ENCODE data around the gene CES4A.

CES4A gene

DNA sequence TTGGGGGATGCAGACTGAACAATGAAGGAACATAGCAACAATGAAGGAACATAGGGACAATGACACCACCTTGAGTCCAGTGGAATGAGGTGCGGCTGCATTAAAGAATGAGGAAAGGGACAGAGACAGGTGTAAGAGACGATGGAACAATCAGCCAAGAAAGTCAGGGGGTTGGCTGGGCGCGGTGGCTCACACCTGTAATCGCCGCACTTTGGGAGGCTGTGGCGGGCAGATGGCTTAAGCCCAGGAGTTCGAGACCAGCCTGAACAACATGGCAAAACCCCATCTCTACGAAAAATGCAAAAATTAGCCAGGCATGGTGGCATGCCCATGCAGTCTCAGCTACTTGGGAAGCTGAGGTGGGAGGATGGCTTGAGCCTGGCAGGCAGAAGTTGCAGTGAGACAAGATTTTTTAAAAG is 26.9 kb downstream of the CES4A start:
- FAIRE-seq (no peak), DNase-seq (ENCODE audit: extremely low spot score, insufficient read length, low read depth) (no peak)

DNA sequence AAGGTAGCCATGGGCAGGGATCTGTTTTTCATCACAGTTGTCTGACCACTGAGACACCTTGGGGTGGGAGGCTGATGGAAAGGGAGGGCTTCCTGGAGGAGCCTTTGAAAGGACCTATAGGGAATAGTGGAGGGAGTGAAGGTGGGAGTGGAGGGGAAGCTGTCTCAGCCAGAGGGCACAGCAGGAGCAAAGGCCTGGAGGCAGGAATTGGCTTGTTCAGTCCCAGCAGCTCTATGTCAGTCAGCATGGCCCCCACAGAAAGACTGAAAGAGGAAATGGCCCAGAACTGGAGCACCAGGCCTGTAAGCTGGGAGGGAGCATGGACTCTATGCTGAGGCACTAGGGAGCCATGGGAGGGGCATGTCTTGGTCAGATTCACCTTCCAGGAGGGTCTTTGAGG is 27.8 kb downstream of the CES4A start:
- no peak for FAIRE-seq
- no peak for DNase-seq (ENCODE audit: extremely low spot score, insufficient read length, low read depth)

DNA sequence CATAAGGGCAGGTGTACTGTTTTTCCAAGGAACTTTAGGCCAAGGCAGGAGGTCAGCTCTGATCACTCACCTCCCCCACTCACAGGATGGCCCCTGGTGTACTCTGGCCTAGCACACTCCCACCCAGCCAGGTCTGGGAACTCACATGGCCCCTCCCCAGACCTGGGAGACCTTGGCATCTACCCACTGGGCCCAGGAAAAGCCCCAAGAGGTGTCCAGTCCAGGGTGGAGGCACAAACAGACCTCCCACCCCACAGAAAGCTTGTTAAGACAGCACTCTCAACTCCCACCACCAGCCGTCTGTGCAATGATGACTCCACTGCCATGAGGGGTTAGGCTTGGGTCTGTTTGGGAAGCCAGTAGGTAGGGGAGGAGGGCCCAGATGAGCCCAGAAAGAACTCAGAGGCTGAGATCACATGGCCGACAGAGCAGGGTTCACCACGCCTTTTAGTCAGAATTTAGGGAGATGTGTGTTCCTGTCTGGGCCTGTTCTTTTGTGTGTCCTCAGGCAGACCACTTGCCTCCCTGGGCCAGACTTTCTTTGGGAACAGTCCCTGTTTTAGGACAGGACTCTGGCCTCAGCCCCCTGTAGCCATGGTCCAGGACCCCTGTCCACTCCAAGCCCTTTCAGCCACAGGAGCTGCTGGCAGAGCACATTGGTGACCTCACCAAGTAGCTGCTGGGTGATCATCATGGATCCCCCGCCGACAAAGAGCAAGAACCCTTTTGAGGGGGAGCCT is 28.5 kb downstream of the CES4A start:
- no peak for DNase-seq (ENCODE audit: extremely low spot score, insufficient read length, low read depth)
- FAIRE-seq, result no peak

DNA sequence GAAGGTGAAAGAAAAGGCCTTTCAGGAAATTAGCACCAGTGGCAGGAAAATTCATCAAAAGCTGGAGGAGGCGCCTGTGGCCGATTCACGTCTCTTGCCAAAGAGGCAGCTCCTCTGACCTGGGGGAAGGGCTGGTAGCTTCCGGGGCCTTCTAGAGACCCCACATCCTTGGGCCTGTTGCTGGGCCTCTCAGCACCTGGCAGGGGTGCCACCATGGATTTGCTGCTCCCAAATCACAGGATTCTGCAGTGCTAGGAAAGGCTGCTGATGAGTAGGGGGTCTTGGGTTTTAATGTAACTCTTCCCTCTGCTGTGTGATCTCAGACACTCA is 29.0 kb downstream of the CES4A start:
- FAIRE-seq, result no peak
- DNase-seq (ENCODE audit: extremely low spot score, insufficient read length, low read depth), result no peak

DNA sequence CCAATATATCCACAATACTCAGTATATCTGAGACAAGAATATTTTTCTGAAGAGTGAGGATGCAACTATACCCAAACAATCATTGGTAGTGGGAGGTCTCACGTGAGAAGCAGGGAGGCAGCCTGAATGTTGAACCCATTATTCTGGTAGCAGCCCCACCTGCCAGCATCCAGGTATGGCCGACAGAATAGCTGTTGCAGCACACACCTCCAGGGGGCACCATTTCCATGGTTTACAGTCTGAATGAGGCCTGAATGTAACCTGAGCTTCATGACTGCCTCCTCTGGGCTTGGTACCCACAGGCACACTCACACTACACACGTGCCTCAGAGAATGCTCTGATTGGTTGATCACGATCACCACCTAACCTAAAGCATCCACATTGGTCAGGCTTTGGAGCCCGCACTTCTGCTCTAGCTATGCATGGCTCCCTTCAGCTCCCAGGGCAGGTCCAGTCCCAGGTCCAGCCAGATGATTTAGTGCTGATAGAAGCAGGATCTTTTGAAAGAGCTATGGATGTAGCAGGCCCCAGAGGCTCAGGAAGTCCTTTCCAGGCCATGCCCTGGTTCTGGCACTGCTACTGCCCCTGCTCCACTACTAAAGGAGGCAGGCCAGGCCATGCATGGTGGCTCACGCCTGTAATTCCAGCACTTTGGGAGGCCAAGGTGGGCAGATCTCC is 29.6 kb downstream of the CES4A start:
- FAIRE-seq (peak; percentile 96), DNase-seq (ENCODE audit: extremely low spot score, insufficient read length, low read depth) (peak; percentile 70)

DNA sequence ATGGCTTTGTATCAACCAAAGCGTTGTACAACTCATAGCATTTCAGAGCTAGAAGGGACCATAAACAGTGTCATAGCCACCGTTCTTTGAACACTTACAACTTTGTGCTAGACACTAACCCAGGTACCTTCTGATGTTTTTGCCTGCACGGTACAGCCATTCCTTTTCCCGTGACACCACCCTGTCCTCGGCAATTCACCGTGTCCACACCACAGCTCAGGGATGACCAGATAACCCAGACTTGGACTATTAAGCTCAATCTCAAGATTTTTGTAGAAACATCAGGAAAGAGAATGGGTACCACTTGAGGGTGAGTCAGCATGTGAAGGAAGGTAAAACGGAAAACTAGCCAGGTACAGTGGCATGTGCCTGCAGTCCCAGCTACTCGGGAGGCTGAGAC is 30.8 kb downstream of the CES4A start:
- FAIRE-seq (no peak), DNase-seq (ENCODE audit: extremely low spot score, insufficient read length, low read depth) (no peak)

DNA sequence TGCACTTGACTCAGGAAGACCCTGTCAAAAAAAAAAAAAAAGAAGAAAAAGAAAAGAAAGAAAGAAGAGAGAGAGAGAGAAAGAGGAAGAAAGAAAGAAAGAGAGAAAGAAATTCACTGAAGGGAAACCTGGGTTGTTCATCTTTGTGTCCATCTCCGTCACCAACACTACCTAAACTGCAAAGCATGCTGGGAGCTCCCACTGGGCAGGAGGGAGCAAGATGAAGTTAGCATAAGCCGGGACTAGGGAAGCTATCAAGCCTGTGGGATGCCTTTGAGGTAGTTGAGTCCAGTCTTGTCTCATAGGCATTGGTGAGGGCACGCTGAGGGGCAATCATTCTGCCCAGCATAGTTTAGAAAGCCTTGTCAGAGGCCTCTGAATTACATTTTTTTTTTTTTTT is 32.9 kb downstream of the CES4A start:
- FAIRE-seq (no peak), DNase-seq (ENCODE audit: extremely low spot score, insufficient read length, low read depth) (no peak)

DNA sequence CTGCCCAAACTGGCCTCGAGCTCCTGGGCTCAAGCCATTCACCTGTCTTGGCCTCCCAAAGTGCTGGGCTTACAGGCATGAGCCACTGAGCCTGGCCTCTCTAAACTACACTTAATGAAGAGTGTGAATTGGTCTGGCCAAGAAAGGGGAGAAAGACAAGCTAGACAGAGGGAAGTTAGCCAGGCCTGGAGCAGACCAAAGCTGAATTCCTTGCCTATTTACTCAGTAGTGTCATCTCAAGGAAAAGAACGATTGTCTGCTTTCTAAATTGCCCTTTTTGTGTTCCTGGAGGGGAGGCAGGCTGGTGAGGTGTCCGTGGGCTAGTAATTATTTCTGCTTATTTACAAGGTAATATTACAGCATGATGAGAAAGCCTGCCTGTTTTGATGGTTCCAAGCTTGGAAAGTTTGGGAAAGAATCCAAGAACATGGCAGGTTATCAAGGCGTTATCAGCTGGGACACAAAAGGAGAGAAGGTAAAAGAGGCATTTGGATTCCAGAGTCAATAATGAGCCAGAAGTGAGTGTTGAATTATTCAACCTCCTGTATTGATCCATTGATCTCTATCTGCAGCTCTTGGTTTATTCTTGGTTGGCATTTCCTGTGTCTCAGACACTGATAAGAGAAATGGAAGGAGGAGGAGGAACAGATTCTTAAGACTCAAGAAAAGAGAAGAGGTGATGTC is 34.3 kb downstream of the CES4A start:
- FAIRE-seq, result no peak
- DNase-seq (ENCODE audit: extremely low spot score, insufficient read length, low read depth), result no peak

DNA sequence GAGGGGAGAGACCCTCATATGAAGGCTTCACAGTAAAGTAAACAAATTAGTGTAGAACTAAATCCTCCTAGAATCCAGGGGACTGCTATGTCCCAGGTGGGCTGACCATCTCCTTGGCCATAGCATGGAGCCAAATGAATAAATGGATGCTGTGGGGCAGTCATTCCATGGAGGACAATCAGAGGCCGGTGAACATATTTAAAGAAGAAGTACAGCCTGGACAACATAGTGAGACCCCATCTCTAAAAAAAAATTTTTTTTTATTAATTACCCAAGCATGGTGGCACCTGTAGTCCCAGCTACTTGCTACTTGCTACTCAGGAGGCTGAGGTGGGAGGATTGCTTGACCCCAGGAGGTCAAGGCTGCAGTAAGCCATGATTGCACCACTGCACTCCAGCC is 35.3 kb downstream of the CES4A start:
- no peak for FAIRE-seq
- no peak for DNase-seq (ENCODE audit: extremely low spot score, insufficient read length, low read depth)

DNA sequence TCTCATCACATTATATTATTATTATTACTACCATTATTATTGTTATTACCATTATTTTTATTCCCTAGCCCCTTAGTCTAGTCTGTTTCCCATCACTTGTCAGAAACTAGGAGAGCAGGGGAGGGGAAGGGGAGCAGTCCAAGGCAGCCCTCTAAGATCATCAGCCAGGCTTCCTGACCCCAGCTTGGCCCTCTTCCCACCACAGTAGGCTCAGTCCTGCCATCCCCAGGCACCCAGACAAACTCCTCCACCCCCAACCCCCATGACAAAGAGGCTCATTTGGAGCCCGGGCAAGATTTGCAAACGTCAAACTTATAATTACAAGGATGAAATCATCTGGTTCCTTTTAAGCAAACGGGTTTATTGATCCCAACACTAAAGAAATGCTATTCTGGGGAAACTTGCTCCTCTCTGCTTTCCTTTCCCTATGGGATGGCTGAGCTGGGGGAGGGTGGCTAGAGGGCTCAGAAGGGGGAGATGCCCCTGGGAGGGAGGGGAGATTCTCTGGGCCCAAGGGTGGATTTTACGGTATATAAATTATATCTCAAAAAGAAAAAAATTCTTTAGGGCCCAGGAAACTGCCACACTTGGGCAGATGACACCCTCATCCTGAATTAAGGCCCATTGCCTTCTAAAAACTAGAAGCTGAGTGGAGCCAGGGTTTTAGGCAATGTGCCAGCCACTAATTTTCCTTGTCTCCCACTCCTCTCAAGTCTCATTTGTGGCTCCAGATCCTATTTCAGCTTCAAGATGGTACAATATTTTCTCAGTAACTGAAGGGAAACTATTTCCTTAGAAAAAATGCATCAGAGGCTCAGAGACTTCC is 36.2 kb downstream of the CES4A start:
- DNase-seq (ENCODE audit: extremely low spot score, insufficient read length, low read depth) (no peak), FAIRE-seq (no peak)

DNA sequence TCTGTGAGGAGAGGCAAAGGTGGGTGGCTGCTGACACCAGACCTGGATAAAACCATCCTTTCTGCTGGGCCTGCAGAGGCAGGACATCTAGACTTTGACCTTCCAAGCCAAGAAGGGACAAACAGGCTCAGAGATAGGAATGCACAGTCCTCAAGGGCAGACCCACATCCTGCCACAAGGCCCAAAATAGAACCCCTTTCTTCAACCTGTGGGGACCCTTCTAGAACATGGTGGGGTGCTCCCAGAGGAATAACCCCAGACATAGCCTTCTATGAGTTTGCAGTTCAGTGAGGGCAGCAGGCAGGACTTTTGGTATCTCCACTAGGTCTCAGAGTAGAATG is 36.8 kb downstream of the CES4A start:
- DNase-seq (ENCODE audit: extremely low spot score, insufficient read length, low read depth) (no peak), FAIRE-seq (no peak)

DNA sequence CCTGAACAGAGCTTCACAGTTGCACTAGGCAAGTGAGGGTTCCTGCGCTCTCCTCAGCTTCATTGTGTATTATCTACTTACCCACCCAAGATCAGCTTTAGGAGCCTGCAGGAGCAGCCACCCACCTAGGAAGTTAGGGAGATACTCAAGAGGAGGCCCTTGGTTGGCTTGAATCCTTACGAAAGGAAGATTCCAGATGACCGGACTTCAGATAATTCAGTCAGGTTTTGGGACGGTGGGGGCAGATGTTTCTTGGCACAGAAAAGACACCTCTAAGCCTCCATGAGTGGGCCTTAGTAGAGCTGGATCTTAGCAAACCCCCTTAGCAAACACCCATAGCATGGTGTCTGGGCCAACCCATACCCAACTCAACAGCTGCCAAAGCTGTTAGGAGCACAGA is 38.2 kb downstream of the CES4A start:
- DNase-seq (ENCODE audit: extremely low spot score, insufficient read length, low read depth) (no peak), FAIRE-seq (no peak)

DNA sequence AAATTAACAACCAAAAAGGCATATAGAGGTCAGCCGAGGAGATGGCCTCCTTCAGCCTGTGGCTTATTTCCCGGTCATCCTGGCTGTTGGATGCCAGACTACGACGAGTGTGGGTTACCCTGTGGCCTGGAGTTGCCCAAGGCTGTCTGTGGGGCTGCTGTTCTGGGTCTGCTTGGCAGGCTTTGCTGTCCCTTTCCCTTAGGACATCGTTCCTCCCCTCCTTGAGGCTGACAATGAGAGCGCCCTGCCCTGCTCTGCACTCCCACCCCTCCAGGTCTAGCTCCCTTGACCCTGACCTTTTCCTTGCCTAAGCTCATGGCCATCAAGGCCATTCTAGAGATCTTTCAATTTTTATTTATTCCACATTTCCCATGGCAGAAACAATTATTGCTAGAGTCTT is 38.7 kb downstream of the CES4A start:
- FAIRE-seq (no peak), DNase-seq (ENCODE audit: extremely low spot score, insufficient read length, low read depth) (no peak)

DNA sequence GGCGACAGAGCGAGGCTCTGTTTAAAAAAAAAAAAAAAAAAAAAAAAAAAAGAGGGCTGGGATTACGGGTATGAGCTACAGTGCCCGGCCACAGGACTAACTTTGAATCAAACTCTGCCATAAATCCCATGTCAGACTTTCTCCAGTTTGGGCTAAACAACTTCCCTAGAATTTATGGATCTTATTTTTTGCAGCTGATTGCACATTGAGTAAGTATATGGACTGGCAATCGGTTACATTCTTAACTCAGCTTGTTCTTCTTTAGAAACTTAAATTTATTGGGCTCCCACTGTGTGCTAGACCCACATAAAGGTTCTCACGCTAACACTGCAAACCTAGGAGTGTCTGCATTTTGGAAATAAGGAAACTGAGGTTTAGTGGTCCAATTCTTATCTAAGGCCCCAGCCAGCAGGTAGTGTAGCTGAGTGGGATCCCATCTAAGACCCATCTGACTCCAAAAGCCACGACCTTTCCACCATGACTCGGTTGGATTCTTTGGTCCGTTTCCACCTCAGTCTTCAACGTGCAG is 39.8 kb downstream of the CES4A start:
- no peak for FAIRE-seq
- no peak for DNase-seq (ENCODE audit: extremely low spot score, insufficient read length, low read depth)

DNA sequence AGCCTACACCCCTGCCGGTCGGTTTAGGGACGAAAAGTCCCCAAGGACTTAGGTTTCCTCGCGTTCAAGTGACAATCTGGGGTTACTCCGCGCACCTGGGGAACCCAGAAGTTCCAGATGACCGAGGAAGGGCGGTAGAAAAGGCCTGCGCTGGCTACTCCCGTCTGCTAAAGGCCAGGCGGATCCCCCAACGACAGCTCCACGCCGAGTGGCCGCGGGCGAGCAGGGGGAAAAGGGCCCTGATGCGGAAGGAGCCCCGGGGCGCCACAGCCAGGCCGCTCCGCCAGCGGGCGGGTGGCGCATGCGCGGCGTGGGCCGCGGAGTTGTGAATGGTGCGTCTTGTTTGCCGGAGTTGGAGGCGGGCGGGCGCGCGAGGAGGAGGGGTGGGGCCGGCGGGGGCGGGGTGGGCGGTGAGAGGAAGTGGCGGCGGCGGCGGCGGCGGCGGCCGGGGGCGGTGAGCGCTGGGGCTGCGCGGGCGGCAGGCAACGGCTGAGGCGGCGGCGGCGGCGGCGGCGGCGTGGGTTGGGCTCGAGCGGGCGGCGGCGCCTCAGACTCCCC is 40.4 kb downstream of the CES4A start, which contains the start of gene CBFB:
Gene CBFB, plus strand, starts transcription at position 454 of the 558 bp plus-strand sequence. CDS start 259 bp downstream, outside the sequence.
- FAIRE-seq, result peak; percentile 81

DNA sequence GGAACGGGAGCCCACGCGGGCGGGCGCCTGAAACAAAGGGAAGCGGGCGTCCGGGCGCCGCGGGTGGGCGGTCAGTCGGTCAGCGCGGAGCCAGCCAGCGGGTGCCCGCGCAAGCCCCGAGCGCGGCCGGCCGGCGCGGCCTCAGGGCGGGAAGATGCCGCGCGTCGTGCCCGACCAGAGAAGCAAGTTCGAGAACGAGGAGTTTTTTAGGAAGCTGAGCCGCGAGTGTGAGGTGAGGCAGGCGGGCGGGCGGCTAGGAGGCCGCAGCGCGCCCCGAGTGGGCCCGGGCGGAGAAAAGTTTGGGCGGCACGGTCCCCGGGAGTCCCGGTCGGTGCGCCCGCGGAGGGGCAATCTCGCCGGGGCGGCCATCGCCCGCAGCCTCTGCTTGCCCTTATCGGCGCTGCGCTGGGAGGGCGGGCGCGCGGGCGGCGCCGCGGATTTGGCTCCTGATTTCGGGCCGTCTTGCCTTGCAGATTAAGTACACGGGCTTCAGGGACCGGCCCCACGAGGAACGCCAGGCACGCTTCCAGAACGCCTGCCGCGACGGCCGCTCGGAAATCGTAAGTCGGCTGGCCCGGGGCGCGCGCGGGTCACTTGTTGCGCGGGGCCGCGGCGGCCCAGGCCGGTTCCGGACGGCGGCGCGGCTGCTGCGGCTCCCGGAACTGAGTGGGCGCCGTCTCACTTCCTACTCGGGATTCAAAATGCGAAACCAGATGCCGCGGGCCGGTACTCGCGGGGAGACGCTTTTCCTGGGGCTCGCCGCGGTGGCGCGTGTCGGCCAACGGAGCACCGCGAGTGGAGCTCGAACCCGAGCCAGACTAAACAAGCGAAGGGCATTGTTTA is 41.1 kb downstream of the CES4A start:
- FAIRE-seq, result no peak
- DNase-seq (ENCODE audit: extremely low spot score, insufficient read length, low read depth), result no peak

More for the DNA sequence above, 40.4 kb downstream of the CES4A start, which contains the start of gene CBFB:
- DNase-seq (ENCODE audit: extremely low spot score, insufficient read length, low read depth), result peak; percentile 97

DNA sequence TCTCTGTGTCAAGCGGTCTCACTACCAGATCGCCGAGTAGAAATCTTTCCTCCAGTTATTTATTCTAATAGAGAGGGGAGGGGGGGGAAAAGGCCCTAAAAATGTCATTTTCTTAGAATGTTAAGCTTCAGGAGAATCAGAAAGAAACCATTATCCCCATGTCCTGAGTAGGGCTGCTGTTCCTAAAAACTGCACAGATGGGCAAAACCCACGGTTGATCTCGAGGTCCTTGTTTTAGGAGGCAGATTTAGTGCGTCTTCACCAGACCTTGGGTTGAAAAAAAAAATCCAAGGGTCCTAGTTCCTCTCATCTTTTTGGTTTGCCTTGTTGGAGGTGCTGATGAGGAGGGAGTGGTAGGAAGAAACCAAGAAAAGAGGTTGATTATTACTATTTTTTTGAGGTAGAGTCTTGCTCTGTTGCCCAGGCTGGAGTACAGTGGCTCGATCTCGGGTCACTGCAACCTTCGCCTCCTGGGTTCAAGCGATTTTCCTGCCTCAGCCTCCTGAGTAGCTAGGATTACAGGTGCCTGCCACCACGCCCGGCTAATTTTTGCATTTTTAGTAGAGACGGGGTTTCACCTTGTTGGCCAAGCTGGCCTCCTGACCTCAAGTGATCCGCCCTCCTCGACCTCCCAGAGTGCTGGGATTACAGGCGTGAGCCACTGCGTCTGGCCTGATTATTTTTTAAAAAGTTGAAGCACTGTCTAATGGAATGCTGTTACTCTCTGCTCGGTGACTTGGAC is 42.0 kb downstream of the CES4A start:
- FAIRE-seq, result peak; percentile 12

DNA sequence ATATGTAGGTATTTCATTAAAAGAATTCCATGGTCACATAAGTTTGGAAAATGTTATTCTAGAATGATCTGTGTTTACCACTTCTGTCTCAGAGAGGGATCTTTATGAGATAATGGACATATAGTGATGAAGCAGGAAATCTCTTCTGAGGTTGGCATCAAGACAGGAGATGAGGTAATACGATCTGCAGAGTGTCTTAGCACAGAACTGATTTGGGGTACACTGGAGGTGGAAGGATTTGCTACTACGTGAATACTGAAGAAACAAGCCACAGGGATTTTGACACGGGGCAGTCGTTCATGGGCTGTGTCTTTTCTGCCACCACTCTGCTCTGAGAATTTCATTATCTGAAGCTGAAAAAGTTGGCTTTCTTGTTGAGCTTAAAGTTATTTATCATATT is 46.1 kb downstream of the CES4A start:
- no peak for FAIRE-seq
- DNase-seq (ENCODE audit: extremely low spot score, insufficient read length, low read depth), result no peak

More for the DNA sequence above, 42.0 kb downstream of the CES4A start:
- no peak for DNase-seq (ENCODE audit: extremely low spot score, insufficient read length, low read depth)
